ENCODE measurements around the gene ATXN7L3.

GRCh38 chr17:44221084-44221861, 21.6 kb upstream of the ATXN7L3 start:
- TF ChIP-seq, protein P1, sequence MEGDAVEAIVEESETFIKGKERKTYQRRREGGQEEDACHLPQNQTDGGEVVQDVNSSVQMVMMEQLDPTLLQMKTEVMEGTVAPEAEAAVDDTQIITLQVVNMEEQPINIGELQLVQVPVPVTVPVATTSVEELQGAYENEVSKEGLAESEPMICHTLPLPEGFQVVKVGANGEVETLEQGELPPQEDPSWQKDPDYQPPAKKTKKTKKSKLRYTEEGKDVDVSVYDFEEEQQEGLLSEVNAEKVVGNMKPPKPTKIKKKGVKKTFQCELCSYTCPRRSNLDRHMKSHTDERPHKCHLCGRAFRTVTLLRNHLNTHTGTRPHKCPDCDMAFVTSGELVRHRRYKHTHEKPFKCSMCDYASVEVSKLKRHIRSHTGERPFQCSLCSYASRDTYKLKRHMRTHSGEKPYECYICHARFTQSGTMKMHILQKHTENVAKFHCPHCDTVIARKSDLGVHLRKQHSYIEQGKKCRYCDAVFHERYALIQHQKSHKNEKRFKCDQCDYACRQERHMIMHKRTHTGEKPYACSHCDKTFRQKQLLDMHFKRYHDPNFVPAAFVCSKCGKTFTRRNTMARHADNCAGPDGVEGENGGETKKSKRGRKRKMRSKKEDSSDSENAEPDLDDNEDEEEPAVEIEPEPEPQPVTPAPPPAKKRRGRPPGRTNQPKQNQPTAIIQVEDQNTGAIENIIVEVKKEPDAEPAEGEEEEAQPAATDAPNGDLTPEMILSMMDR (IDR thresholded peaks at IDR 0.05) = no peak
- TF ChIP-seq POLR2AphosphoS5 (IDR thresholded peaks at IDR 0.05) = no peak

All from prostate gland (tissue), 2 donors.